Activated B cell treated with CpG ODN at 0.5 μM for 24 hours (primary cell): ENCODE results near the gene FEZF2. TPM values are rescaled to one million over a fixed set of nuclear protein-coding genes. Genes with fewer than 3 reads are reported as not detected.

ENCODE experiments used
- ATAC-seq: fragments of 200-7000 bp; cut with Tn5 transposase; one replicate; pipeline ENCODE4 v1.10.0; 2021; ENCODE audit warnings: low read depth, mild to moderate bottlenecking, moderate library complexity
- CTCF ChIA-PET: fragments of 350-600 bp; sonication (Branson Sonifier 250); formaldehyde crosslinking; loops from one replicate; lab custom pipeline; 2021; ENCODE audit warnings: antibody characterized with exemption; lab: Charles Lee
- POLR2A ChIA-PET: fragments of 350-600 bp; sonication (Branson Sonifier 250); formaldehyde crosslinking; loops from one replicate; lab custom pipeline; 2021; ENCODE audit warnings: antibody characterized with exemption; lab: Charles Lee
- DNase-seq: peaks from one replicate; pipeline ENCODE4 v3.0.0; 2022
- H3K27ac Mint-ChIP-seq: one replicate; pipeline ENCODE4 v1.8.0; 2020; ENCODE audit warnings: mixed read lengths
- H3K27me3 Mint-ChIP-seq: one replicate; pipeline ENCODE4 v1.8.0; 2021; ENCODE audit warnings: mixed read lengths
- H3K36me3 Mint-ChIP-seq: one replicate; pipeline ENCODE4 v1.8.0; 2021; ENCODE audit warnings: low read depth, mixed read lengths
- H3K4me1 Mint-ChIP-seq: one replicate; pipeline ENCODE4 v1.8.0; 2021; ENCODE audit warnings: mixed read lengths
- H3K4me3 Mint-ChIP-seq: one replicate; pipeline ENCODE4 v1.8.0; 2020; ENCODE audit warnings: mild to moderate bottlenecking, mixed read lengths
- H3K9me3 Mint-ChIP-seq: one replicate; pipeline ENCODE4 v1.8.0; 2020; ENCODE audit warnings: mixed read lengths
- CTCF ChIP-seq: fragments of 200-600 bp; IDR thresholded peaks from one replicate; pipeline ENCODE4 v1.8.0; 2022; ENCODE audit warnings: antibody characterized with exemption, mild to moderate bottlenecking
- intact Hi-C: fragments of 100-400 bp; cut with micrococcal nuclease; formaldehyde crosslinking; loops from one replicate; pipeline ENCODE4 v1.15.1; 2024
- total RNA-seq: library from RNA; stranded (reverse); gene quantifications from 2 replicates; pipeline ENCODE4 v1.2.3, GENCODE V29; 2022

The FEZF2 gene
- total RNA-seq, 1 donor from 2014 or later = not detected

DNA sequence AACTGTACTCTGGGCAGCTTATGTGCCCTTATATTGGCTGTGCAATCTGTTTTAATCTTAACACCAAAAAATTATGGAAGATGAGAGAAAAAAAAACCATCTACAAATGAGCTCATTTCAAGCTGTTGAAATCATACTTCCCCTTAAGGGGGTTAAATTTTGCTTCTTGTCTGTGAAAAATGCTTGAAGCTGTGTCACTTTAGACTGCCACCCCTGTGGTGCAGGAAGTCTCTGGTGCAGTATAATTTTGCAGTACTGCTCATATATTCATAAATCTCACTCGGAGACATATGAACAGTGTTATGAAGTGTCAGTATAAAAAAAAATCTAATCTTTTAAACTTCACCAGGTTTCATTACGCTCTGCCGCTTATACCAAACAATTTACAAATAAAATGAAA lies 30.4 kb upstream of the FEZF2 start:
- POLR2A ChIA-PET = no interaction called here
- no peak for TF ChIP-seq CTCF

GRCh38 chr3:62392626-62393292 lies 19.4 kb upstream of the FEZF2 start:
- no peak for DNase-seq

More for the DNA sequence above, 30.4 kb upstream of the FEZF2 start:
- ATAC-seq (no peak), DNase-seq (no peak)
- Mint-ChIP-seq H3K27ac (no peak overlapping the region), H3K27me3 (no peaks in the 10 kb centered on the region), H3K9me3 (no peaks in the 10 kb centered on the region), H3K36me3 (no peaks in the 10 kb centered on the region), H3K4me1 (no peaks in the 10 kb centered on the region), H3K4me3 (no peak overlapping the region)
- intact Hi-C loops = no loop called here
- CTCF ChIA-PET = no interaction called here

DNA sequence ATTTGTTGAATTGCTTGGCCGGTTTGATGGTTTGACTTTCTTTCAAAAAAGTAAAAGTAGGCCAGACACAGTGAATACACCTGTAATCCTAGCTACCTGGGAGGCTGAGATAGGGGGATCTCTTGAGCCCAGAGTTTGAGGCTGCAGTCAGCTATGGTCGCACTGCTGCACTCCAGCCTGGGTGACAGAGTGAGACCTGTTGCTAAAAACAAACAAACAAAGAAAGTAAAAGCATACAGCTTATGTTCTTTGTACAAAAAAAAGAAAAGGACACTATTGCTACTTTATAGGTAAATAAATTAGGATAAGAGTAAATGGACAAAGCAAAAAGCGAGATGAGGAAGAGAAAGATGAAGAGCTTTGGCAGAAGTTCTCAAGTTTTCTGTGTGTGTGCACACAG lies 13.9 kb upstream of the FEZF2 start:
- ATAC-seq = no peak
- CTCF ChIA-PET = no interaction called here
- no peaks in the 10 kb centered on the region for H3K9me3 Mint-ChIP-seq
- POLR2A ChIA-PET = no interaction called here
- H3K4me1 Mint-ChIP-seq = no peaks in the 10 kb centered on the region
- no peak for TF ChIP-seq CTCF
- intact Hi-C loops = no loop called here
- H3K27me3 Mint-ChIP-seq = peaks cover 6% of the 10 kb centered on the region
- H3K4me3 Mint-ChIP-seq = no peak overlapping the region
- no peaks in the 10 kb centered on the region for H3K36me3 Mint-ChIP-seq
- DNase-seq = no peak
- no peak overlapping the region for H3K27ac Mint-ChIP-seq

More at GRCh38 chr3:62392626-62393292, 19.4 kb upstream of the FEZF2 start:
- TF ChIP-seq CTCF = no peak
- H3K27me3 Mint-ChIP-seq = peaks cover 4% of the 10 kb centered on the region
- POLR2A ChIA-PET = no interaction called here
- no peaks in the 10 kb centered on the region for H3K9me3 Mint-ChIP-seq
- ATAC-seq = no peak
- CTCF ChIA-PET = no interaction called here
- no peak overlapping the region for H3K4me3 Mint-ChIP-seq
- H3K27ac Mint-ChIP-seq = no peak overlapping the region
- H3K36me3 Mint-ChIP-seq = no peaks in the 10 kb centered on the region
- no peaks in the 10 kb centered on the region for H3K4me1 Mint-ChIP-seq
- intact Hi-C loops = no loop called here

DNA sequence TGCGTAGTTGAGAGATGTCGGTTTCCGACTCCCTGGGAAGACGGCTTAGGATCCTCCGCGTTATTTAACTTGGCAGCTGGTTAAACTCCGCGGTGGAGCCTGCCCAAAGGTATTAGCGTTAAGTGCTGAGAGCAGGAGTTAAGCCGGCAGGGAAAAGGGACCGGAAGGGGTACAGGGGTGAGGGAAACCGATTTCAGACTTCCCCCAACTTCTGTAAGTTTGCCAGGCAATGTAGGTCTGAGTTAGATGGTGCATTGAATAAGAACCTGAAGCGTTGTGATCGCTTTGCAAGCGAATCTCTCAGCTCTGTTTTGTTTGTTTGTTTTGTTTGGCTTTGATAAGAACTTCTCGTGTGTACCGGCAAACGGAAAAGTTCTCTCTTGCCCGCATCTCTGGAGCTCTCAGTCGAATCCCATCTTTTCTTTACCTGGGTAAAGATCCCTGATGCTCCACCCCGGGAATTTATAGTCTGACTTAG lies 6.0 kb upstream of the FEZF2 start:
- Mint-ChIP-seq H3K4me1 (no peaks in the 10 kb centered on the region), H3K4me3 (no peak overlapping the region), H3K9me3 (no peaks in the 10 kb centered on the region), H3K27me3 (peaks cover 58% of the 10 kb centered on the region), H3K27ac (no peak overlapping the region), H3K36me3 (no peaks in the 10 kb centered on the region)
- CTCF ChIA-PET = no interaction called here
- POLR2A ChIA-PET = no interaction called here
- ATAC-seq = no peak
- TF ChIP-seq CTCF = no peak
- intact Hi-C loops = no loop called here
- no peak for DNase-seq

DNA sequence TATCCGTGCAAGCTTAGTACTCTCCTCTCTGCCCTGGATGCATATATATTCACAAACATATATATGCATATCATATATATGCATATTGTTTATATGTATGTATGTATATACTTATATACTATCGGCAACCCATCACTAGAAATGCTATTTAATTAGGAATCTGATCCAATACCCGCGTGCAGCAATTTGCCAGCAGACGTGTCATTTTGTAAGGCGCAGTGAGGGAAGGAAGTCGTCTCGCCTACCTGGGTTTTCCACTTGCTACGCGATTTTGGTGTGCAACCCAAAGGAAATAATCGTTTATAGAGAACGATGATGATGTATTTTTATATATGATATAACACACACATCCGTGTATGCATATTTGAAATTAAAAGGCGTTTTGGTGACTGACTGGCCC lies 5.6 kb upstream of the FEZF2 start:
- ChIA-PET POLR2A (no interaction called here), CTCF (no interaction called here)
- TF ChIP-seq CTCF = no peak
- ATAC-seq = no peak
- Mint-ChIP-seq H3K4me1 (no peaks in the 10 kb centered on the region), H3K27me3 (peaks cover 62% of the 10 kb centered on the region), H3K9me3 (no peaks in the 10 kb centered on the region), H3K27ac (no peak overlapping the region), H3K4me3 (no peak overlapping the region), H3K36me3 (no peaks in the 10 kb centered on the region)
- DNase-seq = no peak
- intact Hi-C loops = no loop called here
